Activated T-helper 2 cell treated with anti-CD3 and anti-CD28 coated beads, Interferon-gamma antibody, Interleukin-2, Interleukin-4, amounts not matched to agents 10 μg/mL and 5 μg/mL and 100 μg/mL, durations not matched to agents 14 hours and 24 hours and 36 hours (primary cell): Measurements from ENCODE around the gene CSNK2A3. TPM values are rescaled to one million over a fixed set of nuclear protein-coding genes. Genes with fewer than 3 reads are reported as not detected.
"Not testable (repeated sequence)": the region's sequence is repeated elsewhere in the genome, so short reads cannot be mapped to it uniquely, and the experiment has no call there.

Experiments used
- DNase-seq: peaks from one replicate; pipeline ENCODE4 v3.0.0; 2021; ENCODE audit warnings: low spot score
- H3K27ac Mint-ChIP-seq: one replicate; pipeline ENCODE4 v1.8.0; 2021; ENCODE audit warnings: mixed read lengths
- H3K27me3 Mint-ChIP-seq: one replicate; pipeline ENCODE4 v1.8.0; 2021; ENCODE audit warnings: low read depth, mixed read lengths
- H3K36me3 Mint-ChIP-seq: one replicate; pipeline ENCODE4 v1.8.0; 2021; ENCODE audit warnings: low read depth, mixed read lengths
- H3K4me1 Mint-ChIP-seq: one replicate; pipeline ENCODE4 v1.8.0; 2021; ENCODE audit warnings: low read depth, mixed read lengths
- H3K4me3 Mint-ChIP-seq: one replicate; pipeline ENCODE4 v1.8.0; 2021; ENCODE audit warnings: low read depth, mild to moderate bottlenecking, moderate library complexity, mixed read lengths
- H3K9me3 Mint-ChIP-seq: one replicate; pipeline ENCODE4 v1.8.0; 2021; ENCODE audit warnings: mixed read lengths
- intact Hi-C: fragments of 100-400 bp; cut with micrococcal nuclease; formaldehyde crosslinking; loops from one replicate; pipeline ENCODE4 v1.15.1; 2023
- total RNA-seq: library from RNA; stranded (reverse); gene quantifications from 2 replicates; pipeline ENCODE4 v1.2.3, GENCODE V29; 2022

CSNK2A3 gene
- total RNA-seq, 1 donor from 2014 or later = 1.7 TPM

GRCh38 chr11:11373934-11374333 lies 20.9 kb upstream of the CSNK2A3 start:
- Mint-ChIP-seq H3K4me3 (no peak overlapping the region), H3K9me3 (no peaks in the 10 kb centered on the region), H3K27ac (no peak overlapping the region), H3K27me3 (no peaks in the 10 kb centered on the region), H3K4me1 (no peaks in the 10 kb centered on the region), H3K36me3 (no peaks in the 10 kb centered on the region)
- DNase-seq = no peak
- intact Hi-C loops = no loop called here

GRCh38 chr11:11372461-11372860 lies 19.4 kb upstream of the CSNK2A3 start:
- Mint-ChIP-seq H3K4me3 (no peak overlapping the region), H3K36me3 (no peaks in the 10 kb centered on the region), H3K27me3 (no peaks in the 10 kb centered on the region), H3K9me3 (no peaks in the 10 kb centered on the region), H3K27ac (no peak overlapping the region), H3K4me1 (no peaks in the 10 kb centered on the region)
- DNase-seq = no peak
- intact Hi-C loops = no loop called here

GRCh38 chr11:11370962-11371303 lies 17.9 kb upstream of the CSNK2A3 start:
- Mint-ChIP-seq H3K27me3 (no peaks in the 10 kb centered on the region), H3K4me1 (no peaks in the 10 kb centered on the region), H3K9me3 (no peaks in the 10 kb centered on the region), H3K27ac (no peak overlapping the region), H3K36me3 (no peaks in the 10 kb centered on the region), H3K4me3 (no peak overlapping the region)
- intact Hi-C loops = no loop called here
- DNase-seq = no peak

GRCh38 chr11:11370255-11370961 lies 17.4 kb upstream of the CSNK2A3 start:
- intact Hi-C loops = no loop called here
- Mint-ChIP-seq H3K9me3 (no peaks in the 10 kb centered on the region), H3K36me3 (no peaks in the 10 kb centered on the region), H3K4me3 (no peak overlapping the region), H3K27me3 (no peaks in the 10 kb centered on the region), H3K4me1 (no peaks in the 10 kb centered on the region), H3K27ac (no peak overlapping the region)
- no peak for DNase-seq

GRCh38 chr11:11366793-11367192 lies 13.7 kb upstream of the CSNK2A3 start:
- no peaks in the 10 kb centered on the region for H3K27me3 Mint-ChIP-seq
- H3K9me3 Mint-ChIP-seq = no peaks in the 10 kb centered on the region
- DNase-seq = no peak
- H3K36me3 Mint-ChIP-seq = no peaks in the 10 kb centered on the region
- no peak overlapping the region for H3K4me3 Mint-ChIP-seq
- intact Hi-C loops = no loop called here
- no peak overlapping the region for H3K27ac Mint-ChIP-seq
- H3K4me1 Mint-ChIP-seq = no peaks in the 10 kb centered on the region

GRCh38 chr11:11363674-11364073 lies 10.6 kb upstream of the CSNK2A3 start:
- Mint-ChIP-seq H3K4me1 (no peaks in the 10 kb centered on the region), H3K4me3 (no peak overlapping the region), H3K27me3 (no peaks in the 10 kb centered on the region), H3K27ac (no peak overlapping the region), H3K36me3 (no peaks in the 10 kb centered on the region), H3K9me3 (no peaks in the 10 kb centered on the region)
- intact Hi-C loops = no loop called here
- DNase-seq = no peak

- Mint-ChIP-seq H3K9me3 (no peaks in the 10 kb centered on the region), H3K4me3 (no peak overlapping the region), H3K36me3 (no peaks in the 10 kb centered on the region), H3K4me1 (no peaks in the 10 kb centered on the region), H3K27me3 (no peaks in the 10 kb centered on the region), H3K27ac (no peak overlapping the region)
- DNase-seq = no peak
- intact Hi-C loops = no loop called here
Observed at GRCh38 chr11:11359611-11360010, 6.6 kb upstream of the CSNK2A3 start.

GRCh38 chr11:11356842-11357241 lies 3.8 kb upstream of the CSNK2A3 start:
- Mint-ChIP-seq H3K9me3 (no peaks in the 10 kb centered on the region), H3K4me3 (no peak overlapping the region), H3K36me3 (no peaks in the 10 kb centered on the region), H3K4me1 (no peaks in the 10 kb centered on the region), H3K27me3 (no peaks in the 10 kb centered on the region), H3K27ac (no peak overlapping the region)
- no peak for DNase-seq
- intact Hi-C loops = no loop called here

GRCh38 chr11:11351851-11352250 lies 1.2 kb downstream of the CSNK2A3 start:
- intact Hi-C loops, H3K27me3 Mint-ChIP-seq, DNase-seq, H3K27ac Mint-ChIP-seq, H3K4me1 Mint-ChIP-seq, H3K9me3 Mint-ChIP-seq, H3K4me3 Mint-ChIP-seq, H3K36me3 Mint-ChIP-seq: not testable (repeated sequence)

GRCh38 chr11:11351042-11351586 lies 1.9 kb downstream of the CSNK2A3 start:
- intact Hi-C loops = no loop called here
- no peaks in the 10 kb centered on the region for H3K4me1 Mint-ChIP-seq
- H3K9me3 Mint-ChIP-seq = no peaks in the 10 kb centered on the region
- H3K36me3 Mint-ChIP-seq = no peaks in the 10 kb centered on the region
- no peak overlapping the region for H3K4me3 Mint-ChIP-seq
- no peak for DNase-seq
- H3K27me3 Mint-ChIP-seq = no peaks in the 10 kb centered on the region
- no peak overlapping the region for H3K27ac Mint-ChIP-seq

GRCh38 chr11:11349870-11350337 lies 3.1 kb downstream of the CSNK2A3 start:
- Mint-ChIP-seq H3K4me1 (no peaks in the 10 kb centered on the region), H3K27ac (no peak overlapping the region), H3K27me3 (no peaks in the 10 kb centered on the region), H3K9me3 (no peaks in the 10 kb centered on the region), H3K4me3 (no peak overlapping the region), H3K36me3 (no peaks in the 10 kb centered on the region)
- no peak for DNase-seq
- intact Hi-C loops = no loop called here

GRCh38 chr11:11349106-11349825 lies 3.8 kb downstream of the CSNK2A3 start:
- Mint-ChIP-seq H3K4me3 (no peak overlapping the region), H3K36me3 (no peaks in the 10 kb centered on the region), H3K27me3 (no peaks in the 10 kb centered on the region), H3K9me3 (no peaks in the 10 kb centered on the region), H3K4me1 (peaks cover under 1% of the 10 kb centered on the region), H3K27ac (no peak overlapping the region)
- DNase-seq = no peak
- intact Hi-C loops = no loop called here

GRCh38 chr11:11348303-11348702 lies 4.7 kb downstream of the CSNK2A3 start:
- intact Hi-C loops = no loop called here
- no peak overlapping the region for H3K4me3 Mint-ChIP-seq
- H3K9me3 Mint-ChIP-seq = no peaks in the 10 kb centered on the region
- H3K27me3 Mint-ChIP-seq = no peaks in the 10 kb centered on the region
- no peaks in the 10 kb centered on the region for H3K36me3 Mint-ChIP-seq
- H3K27ac Mint-ChIP-seq = no peak overlapping the region
- no peak for DNase-seq
- H3K4me1 Mint-ChIP-seq = peaks cover 4% of the 10 kb centered on the region
